Activated CD4-positive, alpha-beta T cell treated with anti-CD3 and anti-CD28 coated beads for 48 hours (primary cell): ENCODE measurements around the gene NARF.

ENCODE experiments used
- DNase-seq: peaks from one replicate; pipeline ENCODE4 v3.0.0-alpha.2; 2020

Gene NARF

DNA sequence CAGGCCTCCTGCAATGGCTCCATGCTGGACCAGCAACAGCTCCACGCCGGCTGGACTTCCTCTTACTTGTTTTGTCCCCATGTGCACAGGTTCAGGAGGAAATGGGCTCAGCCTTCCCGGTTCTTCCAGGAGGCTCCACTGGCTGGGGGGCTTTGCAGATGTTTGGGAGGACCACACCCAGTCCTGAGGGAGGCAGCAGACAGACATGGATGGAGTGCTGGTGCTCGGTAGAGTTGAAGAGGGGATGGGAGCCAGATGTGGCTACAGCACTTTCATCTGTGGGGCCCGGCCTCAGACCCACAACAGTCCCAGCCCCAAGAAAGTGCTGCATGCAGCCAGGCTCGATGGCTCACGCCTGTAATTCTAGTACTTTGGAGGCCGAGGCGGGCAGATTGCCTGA, 21.8 kb downstream of the NARF start:
- no peak for DNase-seq

DNA sequence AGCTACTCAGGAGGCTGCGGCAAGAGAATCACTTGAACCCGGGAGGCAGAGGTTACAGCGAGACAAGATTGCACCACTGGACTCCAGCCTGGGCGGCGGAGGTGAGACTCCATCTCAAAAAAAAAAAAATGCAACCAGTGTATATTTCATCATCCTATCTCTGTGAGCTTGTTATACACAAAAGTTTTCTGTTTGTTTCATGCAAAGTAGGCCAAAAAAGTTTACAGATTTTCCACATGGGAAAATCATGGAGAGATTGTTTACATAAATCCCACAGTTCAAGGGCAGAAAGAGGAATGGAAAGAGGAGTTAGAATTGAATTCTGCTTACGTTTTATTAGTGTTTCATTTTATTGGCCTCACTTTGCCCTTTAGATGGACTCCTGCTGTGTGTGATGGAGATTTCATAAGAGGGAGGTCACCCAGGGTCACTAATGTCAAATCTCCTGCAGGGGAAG, 24.7 kb downstream of the NARF start:
- no peak for DNase-seq

DNA sequence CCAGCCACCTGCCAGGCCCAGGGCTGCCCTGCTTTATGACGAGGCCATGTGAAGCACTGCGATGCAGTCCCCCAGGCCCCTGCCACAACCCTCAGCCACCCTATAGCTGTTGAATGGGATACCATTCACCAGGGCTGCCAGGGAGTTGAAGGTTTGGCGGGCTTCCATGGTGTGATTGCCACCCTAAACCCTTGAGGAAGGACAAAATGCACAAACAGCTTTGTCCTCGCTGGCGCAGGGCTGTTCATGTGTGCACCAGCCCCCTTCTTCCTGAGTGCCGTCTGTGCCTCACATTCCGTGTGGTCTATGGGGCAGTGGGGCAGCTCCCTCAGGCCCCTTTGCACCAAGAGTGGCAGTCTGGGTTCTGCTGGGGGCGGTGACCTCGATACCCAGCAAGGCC, 25.3 kb downstream of the NARF start:
- DNase-seq: no peak

DNA sequence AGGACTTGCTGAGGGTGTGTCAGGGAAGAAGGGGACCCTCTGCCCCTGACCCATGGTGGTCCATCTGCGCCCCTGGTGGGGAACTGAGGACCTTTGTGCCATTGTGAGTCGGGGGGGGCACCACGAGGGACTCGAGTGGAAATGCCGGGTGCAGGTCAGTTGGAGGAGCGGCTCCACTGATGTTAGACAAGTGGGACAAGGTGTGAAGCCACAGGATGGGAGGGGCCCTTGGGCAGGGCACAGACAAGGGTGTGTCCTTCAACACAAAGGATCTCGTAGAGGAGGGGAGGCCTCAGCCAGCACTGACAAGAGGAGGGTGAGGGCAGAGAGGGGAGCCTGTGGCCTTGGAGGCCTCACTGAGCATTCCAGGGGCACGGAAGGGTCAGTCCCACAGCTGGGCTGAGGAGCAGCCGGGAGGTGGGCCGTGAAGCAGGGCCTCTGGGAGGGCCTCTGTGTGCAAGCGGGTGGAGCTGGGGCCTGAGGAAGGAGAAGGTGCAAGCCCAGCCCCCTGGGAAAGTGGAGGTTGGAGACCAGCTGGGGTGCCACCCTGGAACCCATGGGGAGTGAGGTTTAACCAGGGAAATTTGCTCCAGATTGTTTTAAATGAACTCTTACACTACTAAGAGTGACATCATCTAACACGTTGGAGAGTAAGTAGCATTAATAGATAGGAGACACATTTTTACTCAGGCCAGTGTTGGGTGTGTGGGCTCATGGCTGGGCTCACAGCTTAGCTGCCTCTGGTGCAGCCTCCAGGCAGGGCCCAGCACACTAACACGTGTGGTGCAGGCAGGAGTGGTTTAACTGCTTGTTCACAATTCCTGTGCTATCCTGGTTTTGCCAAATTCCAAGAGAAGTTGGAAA, 27.9 kb downstream of the NARF start:
- no peak for DNase-seq

DNA sequence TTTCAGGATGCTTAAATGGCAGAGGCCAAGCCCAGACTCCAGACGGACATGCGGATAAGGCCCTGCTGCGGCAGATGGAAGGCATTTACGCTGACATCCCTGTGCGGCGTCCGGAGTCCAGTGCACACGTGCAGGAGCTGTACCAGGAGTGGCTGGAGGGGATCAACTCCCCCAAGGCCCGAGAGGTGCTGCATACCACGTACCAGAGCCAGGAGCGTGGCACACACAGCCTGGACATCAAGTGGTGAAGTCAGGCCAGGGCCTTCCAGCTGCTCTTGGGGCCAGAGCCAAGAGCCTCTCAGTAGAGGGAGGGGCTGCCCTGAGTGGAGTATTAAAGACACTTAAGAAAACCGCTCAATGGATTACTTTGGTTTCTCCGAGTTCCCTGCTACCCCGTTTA, 29.4 kb downstream of the NARF start:
- DNase-seq: no peak

DNA sequence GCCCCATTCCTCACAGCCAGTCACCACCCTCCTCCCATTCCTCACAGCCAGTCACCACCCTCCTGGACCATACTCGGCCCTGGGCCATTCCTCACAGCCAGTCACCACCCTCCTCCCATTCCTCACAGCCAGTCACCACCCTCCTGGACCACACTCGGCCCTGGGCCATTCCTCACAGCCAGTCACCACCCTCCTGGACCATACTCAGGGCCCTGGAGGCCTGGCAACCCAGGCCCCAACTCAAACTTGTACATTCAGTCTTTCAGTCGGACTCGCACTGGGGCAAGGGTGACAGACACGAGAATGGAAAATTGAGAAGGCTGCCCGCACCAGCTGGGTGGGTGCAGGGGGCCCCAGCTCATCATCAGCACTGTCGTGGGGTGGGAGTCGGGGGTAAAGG, 30.6 kb downstream of the NARF start:
- no peak for DNase-seq

DNA sequence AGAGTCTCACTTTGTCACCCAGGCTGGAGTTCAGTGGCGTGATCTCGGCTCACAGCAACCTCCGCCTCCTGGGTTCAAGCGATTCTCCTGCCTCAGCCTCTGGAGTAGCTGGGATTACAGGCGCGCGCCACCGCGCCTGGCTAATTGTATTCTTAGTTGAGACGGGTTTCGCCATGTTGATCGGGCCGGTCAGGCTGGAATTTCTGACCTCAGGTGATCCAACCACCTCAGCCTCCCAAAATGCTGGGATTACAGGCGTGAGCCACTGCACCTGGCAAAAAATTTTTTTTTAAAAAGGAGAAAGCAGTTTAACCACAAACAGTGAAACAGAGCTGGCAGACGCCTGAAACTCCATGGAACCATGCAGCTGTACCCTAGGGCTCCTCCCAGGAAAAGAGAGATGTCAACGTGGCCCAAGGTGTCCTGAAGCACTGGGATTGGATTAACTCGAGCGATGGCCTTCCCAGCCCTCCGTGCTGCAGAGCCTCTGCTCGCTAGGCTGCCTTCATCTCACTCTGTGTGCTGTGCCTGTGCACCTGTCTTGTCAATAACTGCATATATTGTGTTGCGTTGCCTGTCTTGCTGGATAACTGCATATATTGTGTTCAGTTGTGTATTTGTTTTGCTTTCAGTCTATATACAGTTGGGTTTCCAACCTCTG, 31.4 kb downstream of the NARF start:
- no peak for DNase-seq

DNA sequence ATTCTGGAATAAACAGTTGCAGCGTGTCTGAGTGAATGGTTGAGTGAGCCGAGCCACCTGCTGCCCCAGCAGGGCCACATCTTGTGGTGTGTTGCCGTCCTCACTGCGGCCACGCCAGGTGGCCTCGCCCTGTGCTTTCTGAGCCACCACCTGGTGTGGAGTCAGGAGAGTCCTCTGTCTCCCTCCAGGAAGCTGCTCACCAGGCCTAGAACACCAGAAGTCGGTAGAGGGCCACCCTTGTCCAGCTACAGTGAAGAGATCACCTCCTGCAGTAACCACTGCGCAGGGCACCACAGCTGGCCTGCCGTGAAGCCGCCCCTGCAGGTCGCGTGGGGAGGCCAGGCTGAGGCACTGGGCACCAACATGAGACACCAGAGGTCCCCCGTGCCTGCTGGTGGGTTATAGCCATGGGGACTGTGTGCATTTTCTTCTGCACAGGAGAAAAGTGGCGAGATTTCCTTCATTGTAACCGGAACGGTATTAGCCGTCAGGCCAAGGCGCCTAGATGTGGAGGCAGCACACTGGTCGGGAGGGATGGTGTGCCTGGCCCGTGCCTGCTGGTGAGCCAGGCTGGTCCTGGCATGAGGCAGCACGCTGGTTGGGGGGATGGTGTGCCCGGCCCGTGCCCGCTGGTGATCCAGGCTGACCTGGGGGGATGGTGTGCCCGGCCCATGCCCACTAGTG, 32.1 kb downstream of the NARF start:
- no peak for DNase-seq

DNA sequence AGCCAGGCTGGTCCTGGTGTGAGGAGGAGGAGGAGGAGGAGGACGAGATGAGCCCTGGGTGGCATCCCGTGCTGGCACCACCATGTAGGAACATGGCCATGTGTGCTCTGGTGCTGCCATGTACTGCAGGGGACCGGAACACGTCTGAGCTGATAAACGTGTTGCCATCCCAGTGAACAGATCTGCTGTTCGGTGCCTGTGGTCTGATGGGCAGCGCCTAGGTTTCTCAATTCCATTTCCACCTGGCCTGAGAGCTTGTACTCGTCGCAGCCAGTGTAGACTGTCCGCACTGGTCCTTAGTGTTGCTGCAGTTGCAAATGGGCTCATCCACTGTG, 32.6 kb downstream of the NARF start:
- no peak for DNase-seq

DNA sequence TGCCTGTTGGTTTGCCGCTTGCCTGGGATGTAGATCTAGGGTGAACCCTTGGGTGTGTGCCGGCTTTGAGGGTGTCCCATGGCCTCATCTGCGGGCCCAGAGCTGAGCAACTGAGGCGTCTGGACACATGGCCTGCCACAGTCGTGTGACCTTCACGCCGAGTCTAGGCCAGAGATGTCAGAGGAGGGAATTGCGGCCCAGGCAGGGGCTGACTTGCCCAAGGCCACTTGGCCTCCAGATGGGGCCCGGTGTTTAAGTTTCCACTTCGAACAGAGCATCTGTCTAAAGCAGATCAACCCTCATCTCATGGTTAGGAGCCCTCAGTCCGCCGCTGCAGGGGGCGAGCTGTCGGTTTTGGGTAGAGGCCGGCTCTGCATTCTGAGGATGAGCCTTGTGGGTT, 33.0 kb downstream of the NARF start:
- DNase-seq: no peak

DNA sequence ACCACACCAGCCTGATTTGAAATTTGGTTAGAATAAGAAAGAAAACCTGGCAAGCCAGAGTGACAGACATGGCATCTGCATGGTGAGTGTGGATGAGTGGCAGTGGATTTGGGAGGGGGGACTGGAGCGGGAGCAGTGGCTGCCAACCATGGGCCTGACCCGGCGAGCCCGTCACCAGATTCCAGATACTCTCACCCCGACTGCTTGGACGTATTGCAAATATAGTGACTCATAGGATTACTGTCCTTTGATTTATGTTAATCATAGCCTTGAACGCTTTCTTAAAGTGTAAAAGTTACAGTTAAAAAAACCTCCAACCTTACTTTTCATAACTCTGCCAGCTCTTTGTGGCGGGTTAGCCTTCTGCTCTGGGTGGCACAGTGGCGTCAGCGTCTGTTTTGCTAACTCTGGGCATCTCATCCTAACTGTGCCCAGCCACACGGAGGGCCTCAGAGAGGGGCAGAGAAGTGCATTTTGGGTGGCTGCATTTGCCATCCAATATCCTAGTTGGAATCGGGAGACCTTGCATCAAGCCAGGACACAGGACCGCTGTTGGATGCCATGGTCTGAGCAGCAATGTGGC, 34.2 kb downstream of the NARF start:
- DNase-seq: no peak

DNA sequence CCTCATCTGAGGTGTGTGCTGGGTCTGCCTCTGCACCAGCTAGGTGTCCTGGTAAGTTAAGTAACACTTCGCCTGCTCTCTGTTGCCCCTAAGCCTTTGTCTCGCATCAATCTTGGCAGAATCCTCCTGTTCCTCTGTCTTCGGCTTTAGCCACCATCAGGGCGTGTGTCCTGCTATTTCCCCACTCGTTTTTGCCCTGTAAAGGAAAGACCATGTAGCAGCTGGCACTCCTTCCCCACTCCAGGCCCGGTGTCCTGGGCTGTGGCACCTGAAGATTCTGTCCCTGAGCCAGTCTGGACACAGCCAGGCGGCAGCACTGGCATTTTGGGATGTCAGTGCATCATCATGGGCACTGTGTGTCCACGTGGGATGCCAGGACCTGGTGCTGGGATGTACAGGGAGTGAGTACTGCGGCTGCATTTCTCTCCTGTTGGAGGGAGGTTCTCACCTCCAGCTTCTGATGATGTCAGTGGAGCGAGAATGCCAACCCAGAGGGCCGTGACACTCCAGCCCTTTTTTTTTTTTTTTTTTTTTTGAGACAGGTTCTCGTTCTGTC, 34.8 kb downstream of the NARF start:
- DNase-seq: no peak

DNA sequence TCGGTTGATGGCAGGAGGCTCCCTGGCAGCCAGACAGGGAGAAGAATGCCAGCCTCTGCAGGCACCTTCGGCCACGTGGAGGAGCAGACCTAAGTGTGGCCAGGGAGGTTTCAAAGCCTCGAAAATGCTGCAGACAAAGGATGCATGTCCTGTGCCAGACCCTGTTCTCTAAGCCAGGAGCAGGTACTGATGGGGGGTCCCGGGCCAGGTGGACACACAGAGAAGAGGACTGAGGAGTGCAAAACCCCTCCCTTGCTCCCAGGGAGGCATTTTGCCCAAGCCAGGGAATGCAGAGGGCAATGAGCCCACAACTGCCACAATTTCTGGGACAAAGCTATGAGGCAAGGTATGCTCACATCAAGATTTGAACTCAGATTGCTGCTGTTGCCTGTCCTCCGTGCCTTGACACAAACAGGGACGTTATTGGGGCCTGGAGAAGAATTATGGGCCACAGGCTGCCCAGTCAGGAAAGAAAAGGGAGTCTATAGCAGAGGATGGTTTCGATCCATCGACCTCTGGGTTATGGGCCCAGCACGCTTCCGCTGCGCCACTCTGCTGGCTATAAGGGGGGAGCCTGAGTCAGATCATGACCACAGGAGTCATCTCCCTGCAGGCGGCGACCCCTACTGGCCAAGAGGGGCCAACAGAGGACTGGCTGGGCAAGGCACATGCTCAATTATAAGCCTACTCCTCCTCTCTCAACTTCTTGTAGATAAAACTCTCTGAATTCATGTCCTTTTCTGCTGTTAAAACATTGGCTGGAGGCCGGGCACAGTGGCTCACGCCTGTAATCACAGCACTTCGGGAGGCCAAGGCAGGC, 35.9 kb downstream of the NARF start:
- peak; percentile 91 for DNase-seq

DNA sequence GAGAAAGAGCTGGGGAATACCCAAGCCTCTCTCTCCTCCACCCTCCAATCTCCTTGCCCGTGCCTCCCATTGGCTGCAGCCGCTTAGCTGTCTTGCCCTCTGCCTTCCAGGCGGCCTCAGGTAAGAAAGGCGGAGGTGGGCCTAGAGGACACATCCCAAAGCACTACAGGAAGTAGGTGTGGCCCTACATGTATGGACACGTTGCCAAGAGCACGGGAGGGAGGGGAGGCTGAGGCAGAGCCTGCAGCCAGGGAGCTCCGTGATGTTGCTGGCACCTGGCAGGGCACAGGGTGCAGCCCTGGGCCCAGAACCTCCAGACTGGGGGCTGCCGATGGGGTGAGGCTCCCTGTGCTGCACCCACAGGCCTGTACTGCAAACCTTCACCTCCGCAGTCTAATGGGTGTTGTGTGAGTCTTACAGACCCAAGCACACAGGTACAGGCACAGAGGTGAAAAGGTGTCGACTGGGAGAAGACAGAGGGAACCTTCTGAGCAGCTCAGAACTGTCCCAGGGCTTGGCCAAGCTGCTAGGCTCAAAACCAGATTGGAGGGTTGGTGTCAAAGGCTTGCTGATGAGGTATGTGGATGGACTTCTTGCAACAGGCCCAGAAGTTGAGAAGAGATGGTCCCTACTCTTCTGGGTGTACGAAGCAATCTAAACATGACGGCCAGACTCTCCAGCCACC, 37.4 kb downstream of the NARF start:
- DNase-seq: no peak

DNA sequence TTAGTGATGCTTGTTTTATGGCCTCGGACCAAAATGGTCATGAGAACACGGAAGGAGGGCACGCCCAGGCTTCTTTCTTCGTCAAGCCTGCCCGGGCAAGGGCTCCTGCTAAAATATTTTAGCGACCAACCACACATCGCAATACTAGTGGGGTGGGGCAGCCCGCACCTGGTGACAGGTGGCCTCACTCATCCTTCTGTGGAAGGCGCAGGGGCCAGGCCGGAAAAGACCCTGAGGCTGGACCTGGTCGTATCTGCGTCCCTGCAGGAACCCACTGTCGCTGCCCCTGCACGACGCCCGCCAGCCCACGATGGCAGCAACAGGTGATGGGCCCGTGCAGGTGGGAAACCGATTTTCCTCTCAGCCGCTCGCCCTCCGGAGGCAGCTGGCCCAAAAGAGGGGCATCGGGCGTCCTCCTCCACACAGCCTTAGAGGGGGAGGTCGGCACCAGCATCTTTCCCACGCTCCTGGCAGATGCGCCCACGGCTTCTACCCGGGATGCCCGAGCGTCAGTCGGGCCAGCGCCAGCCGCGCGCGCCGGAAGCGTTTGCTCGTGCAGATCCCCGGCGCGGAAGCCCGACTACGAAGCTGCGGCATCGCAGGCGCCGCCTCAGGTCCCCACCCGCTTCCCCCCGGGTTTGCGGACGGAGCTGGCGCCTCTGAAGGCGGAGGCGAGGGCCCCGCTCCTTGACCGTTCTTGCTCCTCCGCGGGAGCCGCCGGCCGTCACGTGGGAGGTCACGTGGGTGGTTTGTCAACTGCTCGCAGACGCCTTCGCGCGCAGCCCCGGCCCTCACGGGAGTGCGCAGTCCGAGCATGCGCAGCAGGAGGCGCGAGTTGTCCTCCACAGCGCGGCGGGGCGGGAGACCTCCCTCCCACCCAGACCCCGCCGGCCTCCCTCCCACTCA, 38.2 kb downstream of the NARF start:
- DNase-seq: peak; percentile 94

DNA sequence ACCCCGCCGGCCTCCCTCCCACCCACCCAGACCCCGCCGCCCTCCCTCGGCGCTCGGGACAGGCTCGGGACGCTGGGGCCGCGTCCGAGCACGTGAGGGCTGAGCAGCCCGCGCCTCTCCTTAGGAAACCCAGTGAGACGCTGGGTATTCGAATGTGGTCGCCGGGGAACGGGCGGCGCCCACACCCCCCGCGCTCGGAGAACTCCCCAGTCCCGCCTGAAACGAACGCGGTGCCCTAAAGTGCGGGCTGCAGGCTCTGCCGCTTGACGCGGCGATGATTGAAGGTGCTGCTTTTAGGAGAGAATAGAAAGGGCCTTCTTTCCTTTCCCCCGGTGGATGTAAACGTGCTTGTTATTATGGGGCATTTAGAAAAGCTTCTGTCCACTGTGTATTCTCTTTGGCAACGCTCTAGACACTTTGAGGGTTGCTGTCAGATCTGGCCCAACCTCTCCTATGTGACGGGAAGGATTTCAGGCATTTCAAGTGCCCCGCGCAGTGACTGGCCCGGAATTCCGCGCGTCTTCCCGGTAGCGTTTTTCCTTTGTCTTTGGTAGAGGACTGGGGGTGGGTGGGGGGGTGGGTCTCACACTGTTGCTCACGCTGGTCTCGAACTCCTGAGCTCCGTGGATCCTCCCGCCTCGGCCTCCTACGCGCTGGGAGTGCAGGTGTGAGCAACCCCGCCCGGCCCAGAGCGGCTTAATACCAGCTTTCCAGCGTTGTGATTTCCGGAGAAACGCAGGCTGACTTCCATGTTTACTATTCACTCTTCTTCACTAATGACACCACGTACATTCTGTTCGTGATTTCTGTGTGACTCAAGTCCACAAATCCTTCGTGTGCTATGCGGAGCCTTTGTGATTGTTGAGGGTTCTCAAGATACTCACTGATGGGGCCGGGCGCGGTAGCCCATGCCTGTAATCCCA, 39.2 kb downstream of the NARF start:
- peak; percentile 52 for DNase-seq

DNA sequence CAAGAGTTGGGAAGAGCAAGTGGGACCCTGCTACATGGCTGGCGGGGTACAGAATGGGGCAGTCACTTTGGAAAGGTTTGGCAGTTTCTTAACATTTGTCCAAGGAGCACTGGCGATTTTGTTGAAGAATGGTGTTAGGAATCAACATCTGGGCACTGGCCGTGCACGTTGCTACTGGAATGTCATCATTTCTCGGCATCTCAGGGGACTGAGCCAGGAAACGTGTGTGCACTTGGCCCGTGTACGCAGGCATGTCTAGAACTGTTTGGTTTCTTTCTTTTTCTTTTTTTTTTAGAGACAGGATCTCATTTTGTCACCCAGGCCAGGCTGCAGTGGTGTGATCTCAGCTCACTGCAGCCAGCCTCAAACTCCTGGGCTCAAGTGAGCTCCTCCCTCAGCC, 43.7 kb downstream of the NARF start:
- DNase-seq: no peak

DNA sequence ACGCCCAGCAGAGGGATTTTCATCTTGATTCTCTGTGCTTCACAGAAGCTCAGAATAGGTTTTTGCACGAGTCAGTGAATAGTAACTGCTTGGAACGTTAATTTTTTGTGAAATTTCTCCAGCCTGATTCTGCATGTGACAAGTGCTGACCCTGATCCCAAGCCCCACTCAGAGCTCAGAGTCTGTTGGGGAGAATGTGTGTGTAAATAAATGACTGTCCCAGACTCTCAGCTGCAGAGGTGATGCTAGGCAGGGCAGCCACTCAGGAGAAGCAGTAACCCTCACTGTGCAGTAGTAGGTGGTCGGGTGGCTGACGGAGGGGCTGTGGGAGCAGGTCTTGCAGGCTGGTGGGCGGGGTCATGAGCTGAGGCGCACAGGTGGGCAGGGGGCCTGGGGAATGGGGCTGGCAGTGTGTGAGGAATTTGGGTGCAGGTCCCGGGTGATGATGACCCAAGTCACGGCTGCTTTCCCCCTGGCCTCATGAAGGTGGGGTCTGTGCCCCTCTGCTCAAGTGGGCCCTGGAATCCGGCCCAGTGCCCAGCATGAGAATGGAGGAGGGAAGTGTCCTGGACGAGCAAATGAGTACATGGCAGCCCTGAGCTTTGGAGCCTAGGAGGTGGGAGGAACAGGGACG, 44.7 kb downstream of the NARF start:
- no peak for DNase-seq

DNA sequence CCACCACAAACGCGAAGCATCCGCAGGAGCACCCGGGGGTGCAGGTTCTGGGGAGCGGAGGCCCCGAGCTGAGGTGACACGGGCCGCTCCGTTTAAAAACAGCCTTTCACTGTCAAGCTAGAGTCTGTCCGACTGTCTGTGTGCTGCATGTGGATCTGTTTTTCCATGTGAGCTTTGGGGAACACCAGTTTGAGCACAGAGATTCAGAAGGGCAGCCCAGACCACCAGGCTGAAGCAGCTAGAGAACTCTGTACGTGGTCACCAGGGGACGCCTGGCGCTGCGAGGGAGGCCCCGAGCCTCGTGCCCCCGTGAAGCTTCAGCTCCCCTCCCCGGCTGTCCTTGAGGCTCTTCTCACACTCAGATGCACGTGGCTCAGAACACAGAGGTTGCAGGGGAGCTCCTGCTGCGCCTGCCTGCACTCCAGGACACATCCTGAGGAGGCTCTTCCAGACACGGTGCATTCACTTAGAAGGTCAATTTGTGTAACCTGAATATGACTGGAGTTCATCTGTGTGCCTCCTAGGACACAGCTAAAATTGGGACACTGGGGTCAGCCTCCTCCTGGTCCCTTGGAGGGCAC, 45.3 kb downstream of the NARF start:
- no peak for DNase-seq
